ENCODE results near the gene SETD6.

Gene SETD6

DNA sequence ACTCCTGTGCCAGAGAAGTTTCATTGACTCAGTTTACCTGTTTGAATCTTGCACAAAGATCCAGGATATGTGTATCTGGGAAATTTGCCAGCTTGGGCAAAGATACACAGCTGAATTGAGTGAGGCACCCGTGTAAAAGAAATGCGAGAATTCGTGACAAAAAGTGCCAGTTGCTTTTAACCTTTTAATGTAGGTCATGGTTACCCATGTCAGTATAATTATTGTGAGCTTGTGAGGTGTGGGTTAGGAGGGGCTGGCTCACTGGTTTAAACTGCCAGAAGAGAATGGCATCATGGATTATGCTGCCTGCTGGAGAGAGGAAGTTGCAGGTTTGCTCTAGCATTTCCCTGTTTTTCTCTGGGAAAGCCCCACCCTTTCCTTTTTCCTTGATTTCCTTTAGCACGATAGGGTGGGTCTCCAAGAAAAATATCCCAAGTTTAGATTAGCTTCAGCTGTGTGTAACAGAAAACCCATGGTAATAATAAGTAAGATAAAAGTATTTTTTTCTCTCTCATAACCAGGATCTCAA lies 40.2 kb upstream of the SETD6 start:
- Histone ChIP-seq H3K4me1 (ENCODE audit: low read length) (peaks cover 9% of the 10 kb centered on the region), H3K9me3 (ENCODE audit: insufficient read depth, low read length) (no peaks in the 10 kb centered on the region), H3K79me2 (ENCODE audit: low read length) (no peaks in the 10 kb centered on the region), H3K36me3 (replicated peaks; ENCODE audit: low read depth, low read length) (no peaks in the 10 kb centered on the region), H3K27me3 (ENCODE audit: low read depth, low read length) (peaks cover 7% of the 10 kb centered on the region; the same call in 1 of the 2 replicates), H3K9ac (ENCODE audit: low read length) (no peak overlapping the region), H3K4me2 (ENCODE audit: low read length) (no peak overlapping the region), H4K20me1 (ENCODE audit: insufficient read depth, low read length) (no peaks in the 10 kb centered on the region), H3K4me3 (ENCODE audit: low read length) (no peak overlapping the region), H2AFZ (ENCODE audit: low read depth, low read length) (no peak overlapping the region), H3K27ac (ENCODE audit: low read length) (no peak overlapping the region)
- TF ChIP-seq EZH2phosphoT487 (IDR thresholded peaks at IDR 0.05; ENCODE audit: low read depth): no peak
- TF ChIP-seq CTCF (IDR thresholded peaks at IDR 0.05; ENCODE audit: low read depth, low read length): no peak

DNA sequence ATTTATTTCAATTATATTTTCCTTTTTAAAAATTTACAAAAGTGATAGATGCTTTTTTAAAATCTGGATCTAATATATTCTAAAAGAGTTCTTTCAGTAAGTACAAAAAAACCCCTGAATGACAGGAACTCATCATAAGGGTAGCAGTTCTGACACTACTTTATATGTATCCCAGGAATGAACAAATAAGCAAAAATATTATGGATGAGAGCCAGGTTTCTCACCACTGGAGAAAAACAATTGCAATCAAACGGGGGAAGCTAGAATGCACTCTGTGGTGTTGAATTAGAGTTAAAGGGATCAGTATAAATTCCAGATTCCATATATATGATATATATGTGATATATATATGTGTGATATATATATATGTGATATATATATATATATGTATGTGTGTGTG lies 38.5 kb upstream of the SETD6 start:
- peaks cover 9% of the 10 kb centered on the region for H3K4me1 ChIP-seq (ENCODE audit: low read length)
- H3K9ac ChIP-seq (ENCODE audit: low read length): no peak overlapping the region
- H4K20me1 ChIP-seq (ENCODE audit: insufficient read depth, low read length): no peaks in the 10 kb centered on the region
- H3K4me2 ChIP-seq (ENCODE audit: low read length): no peak overlapping the region
- TF ChIP-seq CTCF (IDR thresholded peaks at IDR 0.05; ENCODE audit: low read depth, low read length): no peak
- no peak for TF ChIP-seq EZH2phosphoT487 (IDR thresholded peaks at IDR 0.05; ENCODE audit: low read depth)
- H3K4me3 ChIP-seq (ENCODE audit: low read length): no peak overlapping the region
- H3K36me3 ChIP-seq (replicated peaks; ENCODE audit: low read depth, low read length): no peaks in the 10 kb centered on the region
- no peak overlapping the region for H3K27ac ChIP-seq (ENCODE audit: low read length)
- H3K79me2 ChIP-seq (ENCODE audit: low read length): no peaks in the 10 kb centered on the region
- H2AFZ ChIP-seq (ENCODE audit: low read depth, low read length): no peak overlapping the region
- H3K9me3 ChIP-seq (ENCODE audit: insufficient read depth, low read length): no peaks in the 10 kb centered on the region
- H3K27me3 ChIP-seq (ENCODE audit: low read depth, low read length): peaks cover 10% of the 10 kb centered on the region

DNA sequence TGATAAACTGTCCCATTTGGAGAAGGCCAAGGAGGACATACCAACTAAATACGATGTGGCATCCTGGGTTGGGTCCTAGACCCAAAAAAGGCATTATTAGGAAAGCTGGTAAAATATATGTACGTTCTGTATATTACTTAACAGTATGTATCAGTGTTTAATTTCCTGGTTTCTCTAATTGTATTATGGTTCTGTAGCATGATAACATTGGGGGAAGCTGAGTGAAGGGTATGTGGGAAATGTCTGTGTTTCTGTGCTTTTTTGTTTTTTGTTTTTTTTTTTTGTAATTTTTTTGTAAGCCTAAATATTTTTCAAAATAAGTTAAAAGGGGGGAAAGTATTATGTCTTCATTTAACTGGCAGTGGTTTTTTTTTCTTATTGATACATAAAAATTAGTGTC lies 36.9 kb upstream of the SETD6 start:
- H3K79me2 ChIP-seq (ENCODE audit: low read length): no peaks in the 10 kb centered on the region
- H3K27ac ChIP-seq (ENCODE audit: low read length): no peak overlapping the region
- no peaks in the 10 kb centered on the region for H3K36me3 ChIP-seq (replicated peaks; ENCODE audit: low read depth, low read length)
- no peak overlapping the region for H3K4me3 ChIP-seq (ENCODE audit: low read length)
- peaks cover 10% of the 10 kb centered on the region for H3K27me3 ChIP-seq (ENCODE audit: low read depth, low read length)
- peaks cover 9% of the 10 kb centered on the region for H3K4me1 ChIP-seq (ENCODE audit: low read length)
- H3K9me3 ChIP-seq (ENCODE audit: insufficient read depth, low read length): no peaks in the 10 kb centered on the region
- no peak overlapping the region for H3K4me2 ChIP-seq (ENCODE audit: low read length)
- H2AFZ ChIP-seq (ENCODE audit: low read depth, low read length): no peak overlapping the region
- H4K20me1 ChIP-seq (ENCODE audit: insufficient read depth, low read length): no peaks in the 10 kb centered on the region
- no peak overlapping the region for H3K9ac ChIP-seq (ENCODE audit: low read length)
- TF ChIP-seq CTCF (IDR thresholded peaks at IDR 0.05; ENCODE audit: low read depth, low read length) (no peak), EZH2phosphoT487 (IDR thresholded peaks at IDR 0.05; ENCODE audit: low read depth) (no peak)

GRCh38 chr16:58481226-58481869 lies 34.0 kb upstream of the SETD6 start:
- Histone ChIP-seq H3K27me3 (ENCODE audit: low read depth, low read length) (peaks cover 10% of the 10 kb centered on the region), H3K9ac (ENCODE audit: low read length) (no peak overlapping the region), H4K20me1 (ENCODE audit: insufficient read depth, low read length) (no peaks in the 10 kb centered on the region), H3K9me3 (ENCODE audit: insufficient read depth, low read length) (no peaks in the 10 kb centered on the region), H3K4me1 (ENCODE audit: low read length) (no peaks in the 10 kb centered on the region), H3K4me2 (ENCODE audit: low read length) (no peak overlapping the region), H3K36me3 (replicated peaks; ENCODE audit: low read depth, low read length) (no peaks in the 10 kb centered on the region), H3K27ac (ENCODE audit: low read length) (no peak overlapping the region), H3K4me3 (ENCODE audit: low read length) (no peak overlapping the region), H2AFZ (ENCODE audit: low read depth, low read length) (no peak overlapping the region), H3K79me2 (ENCODE audit: low read length) (no peaks in the 10 kb centered on the region)
- TF ChIP-seq CTCF (IDR thresholded peaks at IDR 0.05; ENCODE audit: low read depth, low read length) (no peak), EZH2phosphoT487 (IDR thresholded peaks at IDR 0.05; ENCODE audit: low read depth) (no peak)
